Cerebellar nuclear complex (tissue), 1 donor: Measurements from ENCODE around the gene ITIH5.

ENCODE experiments used
- DNase-seq, 2 experiments: peaks; one replicate each; lab custom pipeline; 2025; lab: John Stamatoyannopoulos, UW

ITIH5 gene

DNA sequence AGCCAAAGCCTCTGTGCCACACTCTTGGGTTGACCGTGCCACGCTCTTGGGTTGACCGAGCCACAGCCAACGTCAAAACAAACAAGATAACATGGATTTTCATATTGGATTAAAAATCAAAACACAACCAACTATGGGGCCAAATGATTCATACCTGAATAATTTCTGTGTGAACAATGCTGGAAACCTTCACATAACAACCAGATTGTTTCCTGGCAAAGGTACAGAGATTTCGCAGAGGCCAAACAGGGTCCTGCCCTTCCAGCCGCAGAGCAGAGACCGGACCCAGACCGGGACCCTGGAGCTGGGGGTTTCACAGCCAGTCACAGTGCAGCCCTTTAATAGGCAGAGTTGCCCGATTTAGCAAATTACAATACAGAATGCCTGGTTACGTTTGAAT lies 40.5 kb downstream of the ITIH5 start:
- no peak for DNase-seq

DNA sequence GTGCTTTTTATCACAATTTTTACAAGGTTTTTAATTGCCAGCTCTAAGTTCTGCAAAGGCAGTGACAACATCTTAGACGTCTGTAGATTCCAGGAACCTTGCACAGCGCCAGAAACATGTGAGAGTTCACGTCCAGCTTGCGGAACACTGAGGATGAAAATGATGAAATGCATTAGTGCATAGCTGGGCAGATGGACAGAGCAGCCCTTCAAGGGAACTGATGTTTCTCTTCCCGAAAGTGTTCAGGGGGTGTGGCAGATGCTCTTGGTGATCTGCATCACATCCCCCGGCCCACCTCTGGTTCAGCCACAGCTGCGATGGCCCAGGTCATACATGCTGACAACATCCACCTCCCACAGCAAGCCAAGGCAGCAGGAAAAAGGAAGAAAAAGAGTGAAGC lies 40.9 kb downstream of the ITIH5 start:
- DNase-seq, result no peak

DNA sequence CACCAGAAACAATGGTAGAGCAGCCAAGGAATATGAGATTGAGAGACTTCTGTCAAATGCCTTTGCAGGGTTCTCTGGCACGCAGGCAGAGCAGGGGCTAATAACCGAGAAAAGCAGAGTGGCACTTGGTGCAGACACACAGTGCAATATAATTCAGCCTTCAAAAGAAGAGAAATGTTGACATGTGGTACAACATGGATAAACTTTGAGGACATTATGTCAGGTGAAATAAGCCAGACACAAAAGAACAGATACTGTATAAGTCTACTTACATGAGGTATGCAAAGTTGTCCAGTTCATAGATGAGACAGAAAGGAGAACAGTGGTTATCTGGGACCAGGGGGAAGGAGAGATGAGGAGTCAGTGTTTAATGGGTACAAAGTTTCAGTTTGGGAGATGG lies 41.8 kb downstream of the ITIH5 start:
- DNase-seq, result no peak

DNA sequence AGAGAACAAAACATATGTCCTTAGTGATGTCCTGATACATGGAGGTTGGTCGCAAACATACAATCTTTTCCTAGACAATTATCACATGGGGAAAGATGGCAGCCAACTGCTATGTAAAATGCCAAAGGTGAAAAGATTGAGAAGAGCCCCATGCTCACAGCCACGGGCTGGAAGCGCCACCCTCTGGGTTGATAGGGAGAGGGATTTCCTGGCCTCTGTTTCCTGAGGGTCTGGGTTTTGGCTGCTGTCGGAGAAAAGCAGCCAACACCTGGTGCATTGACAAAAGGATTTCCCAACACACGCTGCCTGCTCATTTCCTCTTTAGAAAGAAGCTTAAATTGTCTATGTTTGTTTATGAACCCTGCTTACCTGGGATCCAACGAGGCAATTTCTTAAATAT lies 43.8 kb downstream of the ITIH5 start:
- no peak for DNase-seq

DNA sequence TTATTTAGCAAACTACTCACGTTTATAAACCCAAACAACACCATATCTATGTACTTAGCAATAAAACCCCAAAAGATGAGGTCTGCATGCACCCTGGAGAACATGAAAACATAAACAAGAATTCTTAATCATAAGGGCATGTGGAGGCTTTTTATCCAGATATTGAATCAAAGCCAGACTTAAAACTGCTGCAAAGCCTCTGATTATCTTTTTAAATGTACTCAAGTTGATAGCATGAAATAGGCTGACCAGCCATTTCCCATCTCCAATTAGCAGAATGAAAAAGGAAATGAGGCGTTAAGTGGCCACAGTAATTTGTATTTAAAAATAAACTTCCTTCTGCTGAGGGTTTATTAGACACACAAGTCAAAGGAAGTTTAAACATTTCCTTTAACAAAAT lies 48.3 kb downstream of the ITIH5 start:
- no peak for DNase-seq

DNA sequence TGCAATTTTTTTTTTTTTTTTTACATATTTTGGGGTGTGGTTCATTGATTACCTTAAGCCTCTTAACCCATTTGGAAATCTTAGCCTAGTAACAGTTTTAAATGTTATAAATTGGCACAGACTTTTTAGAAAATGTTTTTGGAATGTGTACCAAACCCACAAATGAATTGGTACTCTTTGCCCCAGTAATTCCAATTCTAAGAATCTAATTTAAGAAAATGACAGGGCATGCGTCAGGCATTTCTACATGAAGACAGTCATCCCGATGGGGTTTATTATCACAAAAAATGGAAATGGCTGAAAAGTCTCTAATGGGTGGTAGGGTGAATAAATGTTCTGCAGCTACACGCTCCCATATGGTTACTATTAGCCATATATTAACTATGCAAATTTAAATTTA lies 54.9 kb downstream of the ITIH5 start:
- DNase-seq, result no peak

DNA sequence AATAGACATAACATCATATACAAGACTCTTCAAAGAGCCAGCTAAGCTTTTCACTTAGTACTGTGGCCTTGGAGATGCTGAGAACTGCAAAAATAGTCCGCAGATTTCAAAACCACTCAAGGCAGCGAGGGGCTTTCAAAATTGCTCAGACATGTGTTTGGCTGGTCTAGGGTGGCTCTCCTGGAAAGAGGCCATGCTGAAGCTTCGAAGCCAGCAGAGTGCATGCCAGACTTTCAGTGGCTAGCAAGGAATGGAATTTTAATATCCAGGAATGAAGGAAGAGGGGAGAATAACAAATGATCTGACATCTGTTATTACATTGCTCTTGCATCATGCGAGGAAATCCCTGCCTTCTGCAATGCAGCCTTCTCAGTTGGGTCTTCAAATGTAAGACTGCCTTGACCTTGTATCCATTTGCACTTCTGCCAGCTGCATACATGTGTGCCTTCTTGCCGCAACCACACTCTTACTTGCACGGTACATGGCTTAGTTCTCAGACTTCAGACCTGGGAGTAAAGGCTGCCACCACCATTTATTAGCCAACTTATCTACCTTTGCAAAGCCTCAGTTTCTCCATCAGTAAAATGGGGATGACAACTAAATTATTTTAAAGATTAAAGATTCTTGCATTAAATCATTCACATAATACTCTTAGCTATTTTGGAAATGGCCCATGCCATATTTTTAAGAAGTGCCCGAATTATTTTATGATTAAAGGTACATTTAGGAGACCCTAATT lies 55.9 kb downstream of the ITIH5 start:
- DNase-seq, result peak in 1 of 2 experiments; percentile 6

DNA sequence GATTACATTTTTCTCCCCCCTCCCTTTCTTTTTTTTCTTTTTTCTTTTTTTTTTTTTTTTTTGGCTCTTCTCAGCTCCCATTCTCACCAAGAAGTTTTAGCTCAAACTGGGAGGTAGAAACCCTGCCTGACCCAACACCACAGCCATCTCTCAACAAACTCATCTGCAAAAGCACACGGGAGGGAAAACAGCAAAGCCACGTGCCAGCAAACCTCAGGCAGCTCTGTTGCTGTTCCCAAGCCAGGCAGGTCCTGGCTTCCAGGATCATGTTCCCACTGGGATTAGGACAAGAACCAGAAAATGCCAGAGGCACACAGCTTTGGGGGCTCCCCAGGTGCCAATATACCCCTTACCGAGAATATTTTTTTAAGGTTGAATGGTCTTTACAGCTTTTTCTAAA lies 56.7 kb downstream of the ITIH5 start:
- DNase-seq, result no peak

DNA sequence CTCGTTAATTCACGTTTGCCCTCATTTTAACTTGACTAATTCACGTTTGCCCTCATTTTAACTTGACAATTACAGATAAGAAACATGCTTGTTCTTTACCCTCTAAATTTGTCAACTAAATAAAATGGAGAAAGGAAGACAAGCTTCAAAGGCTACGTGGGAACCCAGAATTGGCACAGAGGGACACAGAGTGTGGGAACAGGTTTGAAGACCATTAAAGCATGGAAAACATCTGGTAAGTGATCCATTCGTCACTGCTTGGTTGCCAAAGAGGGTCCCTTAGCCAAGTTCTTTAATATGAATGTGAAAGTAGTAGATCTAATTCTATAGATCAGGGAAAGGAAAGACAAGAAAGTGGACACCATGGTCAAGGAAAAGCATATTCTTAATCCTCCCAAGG lies 57.2 kb downstream of the ITIH5 start:
- DNase-seq, result no peak

DNA sequence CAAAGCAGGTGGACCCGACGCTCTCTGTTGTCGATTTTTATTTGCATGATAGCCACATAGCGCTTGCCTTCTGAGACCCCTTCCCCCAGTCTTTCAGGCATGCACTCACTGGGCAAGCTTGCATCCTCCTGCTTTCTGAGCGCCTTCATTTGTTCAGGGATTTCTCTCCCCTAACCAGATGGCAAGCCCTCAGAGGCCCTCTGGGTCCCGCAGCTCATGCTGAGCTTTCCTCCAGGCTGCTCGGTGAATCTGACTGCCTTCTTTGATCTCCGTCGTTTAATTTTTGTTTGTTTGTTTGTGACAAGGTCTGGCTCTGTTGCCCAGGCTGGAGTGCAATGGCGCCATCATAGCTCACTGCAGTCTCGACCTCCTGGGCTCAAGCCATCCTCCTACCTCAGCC lies 58.8 kb downstream of the ITIH5 start:
- DNase-seq, result no peak

DNA sequence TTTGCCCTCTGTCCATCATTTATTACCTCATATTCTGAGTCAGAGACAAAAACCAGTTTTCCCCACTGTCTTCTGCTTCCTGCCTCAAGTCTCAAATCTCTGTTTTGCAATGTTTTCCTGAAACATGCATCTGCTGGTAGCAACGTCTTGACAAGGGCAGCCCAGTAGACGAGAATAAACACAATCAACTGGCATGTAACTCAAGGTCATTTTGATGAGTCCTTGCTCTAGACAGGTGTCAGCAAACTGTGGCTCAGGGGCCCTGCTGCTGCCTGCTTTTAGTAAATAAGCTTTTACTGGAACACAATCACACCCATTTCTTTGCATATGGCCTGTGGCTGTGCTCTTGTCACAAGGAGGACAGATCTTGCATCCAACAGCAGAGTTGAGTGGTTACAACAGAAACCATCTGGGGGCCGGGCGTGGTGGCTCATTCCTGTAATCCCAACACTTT lies 59.8 kb downstream of the ITIH5 start:
- no peak for DNase-seq

DNA sequence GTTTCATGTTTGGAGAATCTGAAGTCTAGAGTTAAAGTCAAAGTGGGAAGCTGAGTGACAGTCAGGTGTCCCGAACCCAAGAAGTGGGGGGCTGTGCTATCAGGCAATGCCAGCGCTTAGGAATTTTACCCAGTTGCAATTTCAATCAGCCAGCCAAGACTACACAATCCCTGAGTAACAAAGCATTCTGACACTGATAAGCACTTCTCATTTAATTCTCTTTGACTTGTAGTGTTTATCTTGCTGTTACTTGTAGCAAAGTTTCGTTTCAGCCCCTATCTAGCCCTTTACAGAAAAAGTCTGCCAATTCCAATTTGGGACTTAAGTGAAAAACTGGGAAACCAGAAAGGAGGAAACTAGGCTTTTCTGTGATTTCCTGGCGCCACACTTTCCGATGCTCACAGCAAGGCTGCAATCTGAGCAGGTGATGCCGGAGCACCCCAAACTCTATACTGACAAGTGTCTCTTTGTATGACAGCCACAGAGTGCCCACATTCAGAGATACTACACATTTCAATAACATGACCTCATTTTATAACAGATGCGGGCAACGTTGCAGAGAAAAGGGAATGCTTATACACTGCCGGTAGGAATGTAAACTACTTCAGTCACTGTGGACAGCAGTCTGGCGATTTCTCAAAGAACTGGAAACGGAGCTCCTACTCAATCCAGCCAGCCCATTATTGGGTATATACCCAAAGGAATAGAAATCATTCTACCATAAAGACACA lies 61.0 kb downstream of the ITIH5 start:
- no peak for DNase-seq

DNA sequence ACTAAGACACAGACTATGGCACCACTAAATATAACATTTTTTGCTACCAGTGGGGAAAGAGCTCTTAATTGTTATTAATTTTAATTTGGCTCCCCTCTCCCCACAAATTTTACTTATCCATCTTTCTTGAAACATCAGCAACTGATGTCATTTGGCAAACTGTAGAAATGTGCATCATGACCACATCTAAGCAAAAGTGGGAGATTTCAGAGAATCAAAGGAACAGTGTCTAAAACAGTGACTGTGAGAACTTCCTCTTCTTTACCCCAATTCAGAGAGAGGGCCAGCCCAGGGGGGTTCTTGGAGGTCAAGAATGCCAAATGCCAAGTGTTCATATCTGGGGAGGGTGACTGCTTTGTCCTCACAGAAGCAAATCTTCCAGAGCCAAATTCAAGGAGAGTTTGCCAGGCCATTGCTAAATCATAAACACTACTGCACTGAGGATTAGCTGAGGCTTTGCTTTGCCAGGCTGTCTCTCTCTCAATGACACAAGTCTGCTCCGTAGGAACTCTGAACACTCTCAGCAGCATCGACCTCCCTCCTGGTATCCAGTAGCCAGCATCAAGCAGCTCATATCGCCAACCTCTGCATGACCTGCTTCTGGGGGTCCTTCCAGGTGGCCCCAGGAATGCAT lies 65.6 kb downstream of the ITIH5 start:
- no peak for DNase-seq

DNA sequence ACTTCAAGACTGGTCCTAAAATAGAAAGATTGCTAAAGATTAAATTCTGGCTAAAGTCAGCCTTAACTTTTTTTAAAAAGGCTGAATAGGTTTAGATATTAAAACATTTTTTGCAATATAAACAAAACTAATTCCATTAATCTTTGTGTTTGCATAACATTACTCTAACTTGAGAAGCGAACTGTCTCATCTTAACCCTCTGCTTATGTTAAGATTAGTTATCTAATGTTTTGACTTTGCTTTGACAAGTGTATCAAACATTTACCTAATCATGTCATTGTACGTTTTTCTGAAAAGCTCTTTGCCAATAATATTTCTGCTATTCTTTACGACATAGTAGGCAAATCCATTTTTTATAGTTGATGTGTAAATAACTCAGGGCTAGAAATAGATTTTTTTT lies 68.0 kb downstream of the ITIH5 start:
- no peak for DNase-seq

DNA sequence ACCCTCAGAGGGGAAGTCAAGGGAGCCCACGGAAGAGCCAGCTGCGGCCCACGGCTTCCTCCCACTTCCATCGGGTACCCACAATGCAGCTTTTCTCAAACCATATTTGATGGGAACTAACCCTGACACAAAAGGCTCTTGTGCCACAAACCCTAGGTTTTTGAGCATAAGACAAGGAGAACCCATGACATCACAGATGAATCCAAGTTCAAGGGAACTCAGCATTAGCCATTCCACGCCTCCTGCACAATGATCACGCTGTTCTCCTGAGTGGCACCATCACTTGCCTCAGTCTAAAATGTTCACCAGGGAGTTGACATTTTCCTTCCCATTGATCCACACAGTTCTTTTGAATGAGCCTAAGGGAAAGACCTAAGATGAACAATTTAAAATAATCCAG lies 70.4 kb downstream of the ITIH5 start:
- no peak for DNase-seq

DNA sequence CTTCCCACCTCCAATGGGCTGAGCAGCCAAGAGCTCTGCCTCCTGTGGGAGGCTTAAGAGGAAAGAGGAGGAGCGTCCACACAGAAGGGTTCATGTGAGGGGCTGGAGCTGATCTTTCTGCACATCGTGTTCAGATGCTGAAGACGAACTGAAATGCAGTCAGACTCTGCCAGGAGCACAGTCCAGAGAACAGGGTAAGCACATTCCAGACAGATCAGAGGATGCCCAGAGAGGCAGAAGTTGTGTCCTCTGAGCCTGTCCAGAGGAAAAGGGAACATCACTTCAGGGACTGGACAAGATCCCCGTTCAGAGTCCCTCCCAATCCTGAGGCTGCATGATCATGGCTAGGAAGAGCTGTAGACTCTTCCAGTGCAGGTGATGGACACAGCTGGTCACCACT lies 72.9 kb downstream of the ITIH5 start:
- no peak for DNase-seq

DNA sequence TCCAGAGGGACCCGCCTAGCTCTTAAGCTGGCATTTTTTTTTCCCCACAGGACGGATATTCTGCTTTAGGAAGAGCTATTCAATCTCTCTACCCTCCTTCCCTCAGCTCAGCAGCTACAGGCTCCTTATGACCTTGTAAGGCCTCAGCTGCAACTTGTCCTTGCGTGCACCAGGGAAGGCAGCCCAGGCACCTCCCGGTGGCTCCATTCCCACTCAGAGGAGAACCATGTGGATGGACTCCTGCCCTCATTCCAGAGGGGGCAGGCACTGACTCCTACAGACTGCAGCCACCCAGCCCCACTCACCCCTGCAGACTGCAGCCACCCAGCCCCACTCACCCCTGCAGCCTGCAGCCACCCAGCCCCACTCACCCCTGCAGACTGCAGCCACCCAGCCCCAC lies 73.7 kb downstream of the ITIH5 start:
- no peak for DNase-seq

DNA sequence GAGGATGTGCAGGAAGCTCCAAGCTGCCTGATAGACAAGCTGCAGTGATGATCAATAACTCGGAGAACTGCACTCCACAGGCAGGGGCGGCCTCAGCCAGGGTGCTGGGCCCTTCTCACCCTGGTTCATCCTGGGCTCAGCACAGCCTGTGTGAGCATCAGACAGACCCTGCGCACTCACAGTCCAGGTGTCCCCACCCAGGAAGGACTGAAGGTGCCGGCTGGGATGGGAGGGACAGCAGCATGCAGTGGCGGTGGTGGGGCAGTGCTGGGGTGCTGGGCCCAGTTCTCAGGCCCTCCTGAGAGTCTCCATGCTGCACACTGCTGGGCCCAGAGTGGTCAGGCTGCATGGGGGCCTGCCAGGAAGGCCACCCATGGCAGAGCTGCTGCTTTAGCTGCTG lies 74.1 kb downstream of the ITIH5 start:
- no peak for DNase-seq

DNA sequence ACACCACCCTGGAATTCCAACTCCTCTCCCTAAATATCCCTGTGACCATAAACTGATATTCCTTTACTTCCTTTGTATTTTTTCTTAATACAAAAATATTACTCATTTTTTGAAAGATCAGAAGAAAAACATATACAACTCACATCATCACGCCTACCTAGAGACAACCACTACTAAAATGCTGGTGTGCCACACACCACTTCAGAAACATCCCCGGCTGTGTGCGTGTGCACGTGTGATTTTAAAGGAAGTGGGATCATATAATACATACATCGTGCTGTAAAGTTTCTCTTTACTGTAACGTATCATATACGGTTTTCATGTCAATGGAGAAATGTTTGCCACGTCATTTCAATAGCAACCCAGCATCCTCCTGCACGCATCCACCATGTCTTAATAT lies 76.5 kb downstream of the ITIH5 start:
- DNase-seq, result no peak

DNA sequence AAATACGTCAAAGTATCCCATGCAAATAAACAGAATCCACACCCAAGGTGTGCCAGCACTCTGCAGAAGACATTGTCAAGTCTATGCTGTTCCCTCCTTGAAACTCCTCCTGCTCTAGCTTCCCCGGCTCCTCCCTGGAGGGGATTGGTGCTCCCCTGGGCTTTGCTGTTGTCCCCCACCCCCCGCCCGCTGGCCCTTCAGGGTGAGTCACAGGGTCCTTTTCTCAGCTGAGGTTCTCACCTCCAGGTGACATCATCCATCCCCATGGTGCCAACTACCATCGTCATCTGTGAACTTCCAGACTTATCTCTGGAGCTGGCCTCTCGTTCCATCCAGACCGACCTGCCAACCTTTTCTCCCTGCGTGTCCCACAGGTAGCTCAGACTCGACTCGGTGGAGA lies 77.0 kb downstream of the ITIH5 start:
- no peak for DNase-seq

DNA sequence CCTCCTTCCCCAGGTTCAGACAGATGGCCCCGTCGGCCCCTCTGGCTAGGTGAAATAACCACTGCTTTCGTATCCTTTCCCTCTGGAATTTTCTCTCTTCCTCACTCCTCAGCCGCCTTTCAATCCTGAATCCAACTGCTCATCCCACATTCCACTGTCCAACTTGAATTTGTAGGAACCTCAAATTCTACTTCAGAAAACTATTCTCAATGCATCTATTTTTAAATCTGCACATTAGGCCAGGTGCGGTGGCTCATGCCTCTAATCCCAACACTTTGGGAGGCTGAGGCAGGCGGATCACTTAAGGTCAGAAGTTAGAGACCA lies 78.9 kb downstream of the ITIH5 start:
- DNase-seq, result no peak

DNA sequence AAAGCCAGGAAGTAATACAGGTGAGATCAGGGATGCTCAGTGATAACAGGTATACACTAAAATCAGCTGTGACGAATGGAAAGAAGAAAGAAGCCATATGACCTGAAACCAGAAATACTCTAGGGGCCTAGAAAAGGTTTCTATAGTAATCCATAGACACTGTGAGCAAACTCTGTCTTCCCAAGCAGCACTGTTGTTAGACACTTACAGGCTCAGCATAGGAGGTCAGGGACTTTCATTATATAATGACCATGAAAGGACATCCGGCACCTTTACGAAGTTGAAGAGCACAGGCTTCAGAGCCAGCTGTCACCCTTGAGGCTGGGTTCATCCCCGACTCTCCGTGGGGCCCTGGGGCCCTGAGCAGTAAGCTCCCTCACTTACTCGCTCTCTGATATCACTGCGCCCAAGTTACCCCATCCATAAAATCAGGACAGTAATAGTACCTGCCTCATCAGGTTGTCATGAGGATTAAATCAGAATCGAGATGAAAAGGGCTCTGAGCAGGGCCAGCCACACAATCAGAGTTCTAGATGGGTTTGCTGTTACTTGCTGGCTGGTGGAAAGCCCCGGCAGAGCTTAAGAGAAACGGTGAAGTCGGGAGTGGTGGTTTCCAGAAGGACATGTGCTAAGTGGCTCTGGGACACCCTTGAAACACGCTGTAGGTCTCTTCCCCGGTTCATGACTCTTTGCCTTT lies 79.5 kb downstream of the ITIH5 start:
- DNase-seq, result no peak

DNA sequence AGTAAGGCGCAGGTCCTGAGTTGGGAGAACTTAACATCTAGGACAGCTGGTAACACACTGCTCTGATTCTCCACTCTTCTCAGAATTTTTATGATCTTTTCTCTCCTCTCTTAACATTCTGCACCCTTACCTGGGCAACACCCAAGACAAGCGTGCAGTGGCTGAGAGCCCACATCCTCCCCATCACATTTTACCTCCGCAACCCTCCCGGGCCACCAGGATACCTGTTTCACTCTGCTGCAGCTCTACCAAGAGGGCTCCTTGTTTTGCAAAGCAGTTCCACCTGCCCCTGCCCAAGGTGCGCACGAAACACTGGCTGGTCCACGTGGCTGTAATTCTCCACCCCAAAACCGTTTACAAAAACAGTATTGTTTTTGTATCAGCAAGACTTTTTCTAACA lies 81.5 kb downstream of the ITIH5 start:
- DNase-seq, result no peak
